Uterus (tissue), 4 donors: Measurements from ENCODE around the gene VWA5B2. TPM values are rescaled to one million over a fixed set of nuclear protein-coding genes. Genes with fewer than 3 reads are reported as not detected.

ENCODE experiments used
- DNase-seq, 2 donors: peaks; one replicate each; pipeline ENCODE4 v3.0.0-alpha.2; 2019 to 2020
- H3K27ac ChIP-seq, 2 donors: fragments of 200-600 bp; sonication (generic); 1 replicate in 1 of 2; 2 replicates in 1 of 2; pipeline ENCODE4 v1.5.1; 2016 to 2018
- H3K27me3 ChIP-seq, 2 donors: fragments of 200-600 bp; sonication (generic); one replicate each; pipeline ENCODE4 v1.5.1; 2018 to 2019; ENCODE audit warnings: control low read depth in 1 of 2
- H3K36me3 ChIP-seq, 2 donors: fragments of 200-600 bp; sonication (generic); one replicate each; pipeline ENCODE4 v1.5.1; 2019; ENCODE audit warnings: control low read depth in 1 of 2
- H3K4me1 ChIP-seq, 2 donors: fragments of 200-600 bp; sonication (generic); one replicate each; pipeline ENCODE4 v1.5.1; 2018 to 2019; ENCODE audit warnings: control low read depth in 1 of 2
- H3K4me3 ChIP-seq, 2 donors: fragments of 200-600 bp; sonication (generic); 1 replicate in 1 of 2; 2 replicates in 1 of 2; pipeline ENCODE4 v1.5.1; 2018 to 2019; ENCODE audit warnings: mild to moderate bottlenecking in 1 of 2
- H3K9me3 ChIP-seq, 2 donors: fragments of 200-600 bp; sonication (generic); one replicate each; pipeline ENCODE4 v1.5.1; 2019; ENCODE audit warnings: control low read depth in 1 of 2
- CTCF ChIP-seq, 4 experiments: fragments of 200-600 bp in 2 of 4; fragments of 450-650 bp in 2 of 4; sonication (generic) in 2 of 4; IDR thresholded peaks; one replicate each; pipeline ENCODE4 v1.5.1; 2016 to 2019; ENCODE audit warnings: antibody characterized with exemption in 4 of 4, mild to moderate bottlenecking in 2 of 4, moderate library complexity in 1 of 4
- POLR2A ChIP-seq, 2 donors: fragments of 450-650 bp; IDR thresholded peaks; one replicate each; pipeline ENCODE4 v1.6.1; 2016; ENCODE audit warnings: antibody characterized with exemption in 2 of 2, mild to moderate bottlenecking in 1 of 2, moderate library complexity in 1 of 2
- intact Hi-C: fragments of 100-400 bp; cut with DNase I; formaldehyde crosslinking; loops from one replicate; pipeline ENCODE4 v1.15.1; 2023; ENCODE audit warnings: low total_unique reads
- total RNA-seq, 4 donors: library from RNA; depleted of rRNA in 3 of 4; stranded (reverse); fragments of >200 nt in 3 of 4; gene quantifications; one replicate each; pipeline versions ENCODE4 v1.1.0 to v1.2.4, GENCODE V29; 2014 to 2023
- donor health status: DM: yes; HTN: yes; CAD: no.

VWA5B2 gene
- total RNA-seq, 4 donors from 2014 or later = 0.35 TPM; not detected in 3

GRCh38 chr3:184272269-184272668 lies 42.9 kb downstream of the VWA5B2 start:
- DNase-seq = no peak
- intact Hi-C loops = no loop called here
- Histone ChIP-seq H3K9me3 (no peaks in the 10 kb centered on the region), H3K4me3 (no peak overlapping the region), H3K36me3 (no peaks in the 10 kb centered on the region), H3K27me3 (peaks cover 0 to 3% of the 10 kb centered on the region in 2 donors), H3K27ac (no peak overlapping the region), H3K4me1 (no peaks in the 10 kb centered on the region)
- TF ChIP-seq POLR2A (IDR thresholded peaks at IDR 0.05) (no peak), CTCF (IDR thresholded peaks at IDR 0.05) (no peak)

- TF ChIP-seq POLR2A (IDR thresholded peaks at IDR 0.05) = no peak
- TF ChIP-seq CTCF (IDR thresholded peaks at IDR 0.05) = no peak
- no peaks in the 10 kb centered on the region for H3K4me1 ChIP-seq
- H3K27me3 ChIP-seq = no peaks in the 10 kb centered on the region
- intact Hi-C loops = no loop called here
- H3K9me3 ChIP-seq = no peaks in the 10 kb centered on the region
- H3K27ac ChIP-seq = no peak overlapping the region
- DNase-seq = no peak
- H3K4me3 ChIP-seq = no peak overlapping the region
- no peaks in the 10 kb centered on the region for H3K36me3 ChIP-seq
These were observed 46.0 kb downstream of the VWA5B2 start for GRCh38 chr3:184275381-184275701.

- Histone ChIP-seq H3K9me3 (no peaks in the 10 kb centered on the region), H3K27me3 (no peaks in the 10 kb centered on the region), H3K36me3 (no peaks in the 10 kb centered on the region), H3K27ac (no peak within 1 kb of the TSS), H3K4me3 (no peak within 1 kb of the TSS), H3K4me1 (no peaks in the 10 kb centered on the region)
- intact Hi-C loops = no loop called here
- no peak for DNase-seq
- TF ChIP-seq CTCF (IDR thresholded peaks at IDR 0.05) (no peak), POLR2A (IDR thresholded peaks at IDR 0.05) (no peak)
These were observed 46.9 kb downstream of the VWA5B2 start, which contains the start of gene ECE2 for GRCh38 chr3:184275961-184276910. Gene ECE2, plus strand, starts transcription at chr3:184276022. Its CDS starts 132 bp downstream, at chr3:184276154.

GRCh38 chr3:184277366-184277765 lies 48.0 kb downstream of the VWA5B2 start:
- Histone ChIP-seq H3K4me1 (no peaks in the 10 kb centered on the region), H3K4me3 (no peak overlapping the region), H3K27ac (no peak overlapping the region), H3K9me3 (no peaks in the 10 kb centered on the region), H3K27me3 (no peaks in the 10 kb centered on the region), H3K36me3 (no peaks in the 10 kb centered on the region)
- intact Hi-C loops = no loop called here
- no peak for DNase-seq
- no peak for TF ChIP-seq CTCF (IDR thresholded peaks at IDR 0.05)
- TF ChIP-seq POLR2A (IDR thresholded peaks at IDR 0.05) = no peak

- no peaks in the 10 kb centered on the region for H3K36me3 ChIP-seq
- H3K9me3 ChIP-seq = no peaks in the 10 kb centered on the region
- TF ChIP-seq CTCF (IDR thresholded peaks at IDR 0.05) (no peak), POLR2A (IDR thresholded peaks at IDR 0.05) (no peak)
- no peak for DNase-seq
- no peak overlapping the region for H3K4me3 ChIP-seq
- H3K27ac ChIP-seq = no peak overlapping the region
- H3K4me1 ChIP-seq = no peaks in the 10 kb centered on the region
- H3K27me3 ChIP-seq = no peaks in the 10 kb centered on the region
- intact Hi-C loops = no loop called here
These were observed 53.6 kb downstream of the VWA5B2 start for GRCh38 chr3:184282941-184283340.
